ENCODE data around the gene ZFX. TPM values are rescaled to one million over a fixed set of nuclear protein-coding genes. Genes with fewer than 3 reads are reported as not detected.

ZFX gene
- total RNA-seq, 1 experiment from 2014 or later = 36.1 TPM

DNA sequence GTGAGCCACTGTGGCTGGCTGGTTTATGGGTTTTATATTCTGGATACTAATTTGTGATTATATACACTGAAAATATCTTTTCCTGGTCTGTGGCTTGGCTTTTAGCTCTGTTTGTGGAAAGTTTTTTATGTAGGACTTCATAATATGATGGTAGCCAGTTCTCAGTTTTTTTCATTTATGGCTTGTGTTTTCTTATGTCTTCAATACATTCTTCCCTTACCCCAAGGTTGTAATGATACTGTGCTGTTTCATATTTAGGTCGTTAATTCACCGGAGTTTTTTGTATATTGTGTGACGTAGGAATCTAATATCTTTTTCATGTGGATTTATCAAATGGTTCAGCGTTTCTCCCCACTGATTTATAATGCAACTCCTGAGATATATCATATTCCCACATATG lies 6.6 kb downstream of the ZFX start:
- no peak overlapping the region for H3K4me3 Mint-ChIP-seq (ENCODE audit: unreplicated experiment)
- peaks cover 28% of the 10 kb centered on the region for H3K36me3 Mint-ChIP-seq (ENCODE audit: insufficient read depth, unreplicated experiment)
- H3K36me3 ChIP-seq (ENCODE audit: control insufficient read depth, insufficient read depth, low read length) = no peaks in the 10 kb centered on the region
- H3K4me3 ChIP-seq (ENCODE audit: low read depth, low read length) = no peak overlapping the region
- no peaks in the 10 kb centered on the region for H3K27me3 ChIP-seq (replicated peaks; ENCODE audit: control insufficient read depth, insufficient read depth, low read length)
- no peaks in the 10 kb centered on the region for H3K9me3 ChIP-seq
- no TSS peak for BruUV-seq (replicated peaks)
- peaks cover 14% of the 10 kb centered on the region for H3K4me1 Mint-ChIP-seq (ENCODE audit: low read depth, unreplicated experiment)
- peaks cover 20% of the 10 kb centered on the region; the same call in 1 of the 2 replicates for H3K4me1 ChIP-seq
- H3K27ac Mint-ChIP-seq (ENCODE audit: unreplicated experiment) = no peak overlapping the region
- no peaks in the 10 kb centered on the region for H3K27me3 Mint-ChIP-seq (ENCODE audit: insufficient read depth, unreplicated experiment)
- POLR2A ChIA-PET = no interaction called here
- TF ChIP-seq, protein P1, sequence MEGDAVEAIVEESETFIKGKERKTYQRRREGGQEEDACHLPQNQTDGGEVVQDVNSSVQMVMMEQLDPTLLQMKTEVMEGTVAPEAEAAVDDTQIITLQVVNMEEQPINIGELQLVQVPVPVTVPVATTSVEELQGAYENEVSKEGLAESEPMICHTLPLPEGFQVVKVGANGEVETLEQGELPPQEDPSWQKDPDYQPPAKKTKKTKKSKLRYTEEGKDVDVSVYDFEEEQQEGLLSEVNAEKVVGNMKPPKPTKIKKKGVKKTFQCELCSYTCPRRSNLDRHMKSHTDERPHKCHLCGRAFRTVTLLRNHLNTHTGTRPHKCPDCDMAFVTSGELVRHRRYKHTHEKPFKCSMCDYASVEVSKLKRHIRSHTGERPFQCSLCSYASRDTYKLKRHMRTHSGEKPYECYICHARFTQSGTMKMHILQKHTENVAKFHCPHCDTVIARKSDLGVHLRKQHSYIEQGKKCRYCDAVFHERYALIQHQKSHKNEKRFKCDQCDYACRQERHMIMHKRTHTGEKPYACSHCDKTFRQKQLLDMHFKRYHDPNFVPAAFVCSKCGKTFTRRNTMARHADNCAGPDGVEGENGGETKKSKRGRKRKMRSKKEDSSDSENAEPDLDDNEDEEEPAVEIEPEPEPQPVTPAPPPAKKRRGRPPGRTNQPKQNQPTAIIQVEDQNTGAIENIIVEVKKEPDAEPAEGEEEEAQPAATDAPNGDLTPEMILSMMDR (IDR thresholded peaks at IDR 0.05; ENCODE audit: insufficient read depth in 1 of 2, low read depth in 1 of 2, low read length in 1 of 2, severe bottlenecking in 1 of 2, unreplicated experiment in 1 of 2) = no peak
- intact Hi-C loops (cut with micrococcal nuclease; ENCODE audit: unreplicated experiment) = no loop called here
- H3K9me3 Mint-ChIP-seq (ENCODE audit: unreplicated experiment) = no peaks in the 10 kb centered on the region
- CTCF ChIA-PET = no interaction called here
- DNase-seq = no peak

DNA sequence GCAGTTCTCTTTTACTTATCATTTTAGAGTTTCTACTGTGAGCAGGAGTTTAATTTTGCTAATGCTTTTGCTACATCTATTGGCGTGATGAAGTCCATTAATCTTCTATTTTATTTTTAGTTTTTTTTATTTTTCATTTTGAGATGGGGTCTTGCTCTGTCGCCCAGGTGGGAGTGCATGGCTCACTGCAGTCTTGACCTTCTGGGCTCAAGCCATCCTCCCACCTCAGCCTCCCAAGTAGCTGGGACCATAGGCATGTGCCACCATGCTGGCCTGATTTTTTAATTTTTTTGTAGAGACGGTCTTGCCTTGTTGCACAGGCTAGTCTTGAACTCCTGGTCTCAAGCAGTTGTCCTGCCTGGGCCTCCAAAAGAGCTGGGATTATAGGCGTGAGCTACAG lies 9.4 kb downstream of the ZFX start:
- no TSS peak for BruUV-seq (replicated peaks)
- CTCF ChIA-PET = no interaction called here
- no peak overlapping the region for H3K4me3 Mint-ChIP-seq (ENCODE audit: unreplicated experiment)
- no peaks in the 10 kb centered on the region for H3K27me3 ChIP-seq (replicated peaks; ENCODE audit: control insufficient read depth, insufficient read depth, low read length)
- H3K27me3 Mint-ChIP-seq (ENCODE audit: insufficient read depth, unreplicated experiment) = no peaks in the 10 kb centered on the region
- peaks cover 1% of the 10 kb centered on the region; the same call in 1 of the 2 replicates for H3K4me1 ChIP-seq
- H3K36me3 ChIP-seq (ENCODE audit: control insufficient read depth, insufficient read depth, low read length) = no peaks in the 10 kb centered on the region
- DNase-seq = no peak
- H3K9me3 Mint-ChIP-seq (ENCODE audit: unreplicated experiment) = no peaks in the 10 kb centered on the region
- no peaks in the 10 kb centered on the region for H3K4me1 Mint-ChIP-seq (ENCODE audit: low read depth, unreplicated experiment)
- H3K36me3 Mint-ChIP-seq (ENCODE audit: insufficient read depth, unreplicated experiment) = peaks cover 12% of the 10 kb centered on the region
- POLR2A ChIA-PET = no interaction called here
- no peak overlapping the region for H3K4me3 ChIP-seq (ENCODE audit: low read depth, low read length)
- TF ChIP-seq, protein P1 (IDR thresholded peaks at IDR 0.05; ENCODE audit: insufficient read depth in 1 of 2, low read depth in 1 of 2, low read length in 1 of 2, severe bottlenecking in 1 of 2, unreplicated experiment in 1 of 2) = no peak
- H3K9me3 ChIP-seq = no peaks in the 10 kb centered on the region
- intact Hi-C loops (cut with micrococcal nuclease; ENCODE audit: unreplicated experiment) = no loop called here
- no peak overlapping the region for H3K27ac Mint-ChIP-seq (ENCODE audit: unreplicated experiment)

- Mint-ChIP-seq H3K4me1 (ENCODE audit: low read depth, unreplicated experiment) (peaks cover 24% of the 10 kb centered on the region), H3K4me3 (ENCODE audit: unreplicated experiment) (no peak overlapping the region), H3K9me3 (ENCODE audit: unreplicated experiment) (no peaks in the 10 kb centered on the region), H3K27me3 (ENCODE audit: insufficient read depth, unreplicated experiment) (no peaks in the 10 kb centered on the region), H3K27ac (ENCODE audit: unreplicated experiment) (no peak overlapping the region), H3K36me3 (ENCODE audit: insufficient read depth, unreplicated experiment) (peaks cover 31% of the 10 kb centered on the region)
- TF ChIP-seq, protein P1 (IDR thresholded peaks at IDR 0.05; ENCODE audit: insufficient read depth in 1 of 2, low read depth in 1 of 2, low read length in 1 of 2, severe bottlenecking in 1 of 2, unreplicated experiment in 1 of 2) = no peak
- Histone ChIP-seq H3K4me3 (ENCODE audit: low read depth, low read length) (no peak overlapping the region), H3K9me3 (no peaks in the 10 kb centered on the region), H3K27me3 (replicated peaks; ENCODE audit: control insufficient read depth, insufficient read depth, low read length) (no peaks in the 10 kb centered on the region), H3K36me3 (ENCODE audit: control insufficient read depth, insufficient read depth, low read length) (no peaks in the 10 kb centered on the region), H3K4me1 (no peaks in the 10 kb centered on the region)
- CTCF ChIA-PET = no interaction called here
- no peak for DNase-seq
- POLR2A ChIA-PET = no interaction called here
- intact Hi-C loops (cut with micrococcal nuclease; ENCODE audit: unreplicated experiment) = no loop called here
- BruUV-seq (replicated peaks) = no TSS peak
These were observed 16.5 kb downstream of the ZFX start for GRCh38 chrX:24166078-24166477.
